K562 (cell line): ENCODE measurements around the gene IKBKG. TPM values are rescaled to one million over a fixed set of nuclear protein-coding genes. Genes with fewer than 3 reads are reported as not detected.

Experiments used
- ATAC-seq: fragments of 200-7000 bp; cut with Tn5 transposase; 3 replicates; pipeline ENCODE4 v1.9.1; 2020; ENCODE audit warnings: moderate library complexity
- BruUV-seq: library from RNA; stranded (reverse); fragments of 400-500 nt; replicated peaks from 2 replicates; lab custom pipeline; 2021; lab: Mats Ljungman, UMichigan
- CTCF ChIA-PET: fragments of 300-600 bp; formaldehyde crosslinking; extraction: SDS; loops from one replicate; lab custom pipeline; 2021; ENCODE audit warnings: low intra/inter-chr PET ratio; lab: Yijun Ruan, JAX
- POLR2A ChIA-PET: fragments of 300-600, 350-650 bp; sonication (Branson Sonifier 250); formaldehyde crosslinking; extraction: SDS; loops from one replicate; lab custom pipeline; 2021; ENCODE audit warnings: antibody characterized with exemption, inconsistent platforms; lab: Yijun Ruan, JAX
- DNase-seq, 4 experiments: peaks; one replicate each; pipeline versions ENCODE4 v3.0.0 to v3.0.0-alpha.2; 2011 to 2018; ENCODE audit warnings: low spot score in 3 of 4, mixed read lengths in 3 of 4; ENCODE audit errors: extremely low read depth in 1 of 4
- FAIRE-seq: peaks from 2 replicates; lab custom pipeline; 2011; peaks lifted over from hg19 to GRCh38; lab: Jason Lieb, UNC
- H2AFZ ChIP-seq: 2 replicates; pipeline ENCODE4 v1.6.0; 2011; ENCODE audit warnings: low read depth, low read length, control low read depth, inconsistent platforms
- H3K27ac ChIP-seq: fragments of 200-600 bp; 3 replicates; pipeline ENCODE4 v1.8.0; 2011; ENCODE audit warnings: low read depth, mild to moderate bottlenecking, control low read depth, inconsistent platforms, low read length, moderate library complexity, mixed read lengths; ENCODE audit errors: extremely low read depth
- H3K27me3 ChIP-seq, 2 experiments: fragments of 300-600 bp in 1 of 2; 2 replicates in 1 of 2; 3 replicates in 1 of 2; pipeline versions ENCODE4 v1.6.0 to v1.8.0; 2011; ENCODE audit warnings: inconsistent platforms in 2 of 2, low read length in 2 of 2, mild to moderate bottlenecking in 1 of 2, mixed read lengths in 1 of 2, moderate library complexity in 1 of 2; ENCODE audit not compliant: control insufficient read depth in 2 of 2, insufficient read depth in 2 of 2
- H3K36me3 ChIP-seq: fragments of 300-600 bp; 3 replicates; pipeline ENCODE4 v1.8.0; 2011; ENCODE audit warnings: mild to moderate bottlenecking, low read length, inconsistent platforms; ENCODE audit not compliant: control insufficient read depth, insufficient read depth
- H3K4me1 ChIP-seq, 2 experiments: fragments of 200-600 bp in 1 of 2; replicated peaks in 1 of 2; 2 replicates in 1 of 2; 3 replicates in 1 of 2; pipeline versions ENCODE4 v1.5.1 to v1.8.0; 2011; ENCODE audit warnings: inconsistent platforms in 2 of 2, low read length in 2 of 2, mild to moderate bottlenecking in 1 of 2, mixed read lengths in 1 of 2, moderate library complexity in 1 of 2; ENCODE audit not compliant: control insufficient read depth in 2 of 2, insufficient read depth in 2 of 2
- H3K4me2 ChIP-seq: 2 replicates; pipeline ENCODE4 v1.6.1; 2011; ENCODE audit warnings: low read length, control low read depth, inconsistent platforms, mixed read lengths; ENCODE audit not compliant: insufficient read depth
- H3K4me3 ChIP-seq: fragments of 200-600 bp; sonication (generic), shearing (Covaris generic); 2 replicates; pipeline ENCODE4 v1.5.1; 2016; ENCODE audit warnings: control low read depth, inconsistent platforms
- H3K79me2 ChIP-seq: fragments of 200-600 bp; 3 replicates; pipeline ENCODE4 v1.8.0; 2011; ENCODE audit warnings: low read length, inconsistent platforms; ENCODE audit not compliant: control insufficient read depth, insufficient read depth
- H3K9ac ChIP-seq, 2 experiments: 2 replicates each; pipeline versions ENCODE4 v1.6.0 to v1.6.1; 2011; ENCODE audit warnings: low read depth in 2 of 2, low read length in 2 of 2, control low read depth in 1 of 2, inconsistent platforms in 1 of 2, mild to moderate bottlenecking in 1 of 2, mixed read lengths in 1 of 2; ENCODE audit not compliant: insufficient read depth in 1 of 2
- H3K9me1 ChIP-seq: one replicate; pipeline ENCODE4 v1.6.0; 2011; ENCODE audit warnings: inconsistent platforms, mild to moderate bottlenecking, low read length, moderate library complexity; ENCODE audit not compliant: control insufficient read depth, insufficient read depth
- H3K9me3 ChIP-seq: replicated peaks from 2 replicates; pipeline ENCODE4 v1.5.1; 2011; ENCODE audit warnings: low read depth, low read length, inconsistent platforms; ENCODE audit not compliant: control insufficient read depth, insufficient read depth
- H4K20me1 ChIP-seq: replicated peaks from 2 replicates; pipeline ENCODE4 v1.6.1; 2011; ENCODE audit warnings: low read length, inconsistent platforms, mixed read lengths; ENCODE audit not compliant: control insufficient read depth, insufficient read depth
- CBX8 ChIP-seq: fragments of 200-600 bp; sonication (generic); IDR thresholded peaks from 2 replicates; pipeline ENCODE4 v1.6.1; 2012; ENCODE audit warnings: borderline replicate concordance, mixed run types, low read depth, mild to moderate bottlenecking, moderate library complexity, mixed read lengths, low read length, control low read depth, inconsistent platforms; ENCODE audit not compliant: poor library complexity, severe bottlenecking; ENCODE audit errors: extremely low read depth
- RBFOX2 ChIP-seq: fragments of 200-400 bp; formaldehyde crosslinking; IDR thresholded peaks from 2 replicates; pipeline ENCODE4 v1.6.1; 2017; ENCODE audit warnings: low read depth, mild to moderate bottlenecking, low read length, moderate library complexity
- SRSF9 ChIP-seq: fragments of 200-400 bp; formaldehyde crosslinking; IDR thresholded peaks from 2 replicates; pipeline ENCODE4 v1.6.1; 2017; ENCODE audit warnings: low read depth, low read length, borderline replicate concordance
- ZNF134 ChIP-seq: fragments of 250-450 bp; sonication (Bioruptor Pico); conservative IDR thresholded peaks from 2 replicates; pipeline ENCODE4 v1.4.0; 2020
- WGBS: fragments of 100-300 bp; shearing (Covaris generic); methylation state at CpG from one replicate; pipeline ENCODE4 v1.1.6; 2016; ENCODE audit warnings: low coverage, mixed read lengths; ENCODE audit not compliant: insufficient coverage; ENCODE audit errors: missing lambda C conversion rate; 5-methylcytosine and 5-hydroxymethylcytosine counted together
- in situ Hi-C: fragments of 300-500 bp; cut with MboI; formaldehyde crosslinking; loops from 4 replicates; pipeline ENCODE4 v1.15.0; 2018; ENCODE audit warnings: inconsistent platforms, mixed read lengths
- intact Hi-C: fragments of 100-400 bp; cut with micrococcal nuclease; formaldehyde crosslinking; loops from 2 replicates; pipeline ENCODE4 v1.14.2; 2022
- polyA plus RNA-seq, 8 experiments: library from polyadenylated mRNA; depleted of rRNA in 4 of 8; stranded (reverse) in 5 of 8; unstranded in 3 of 8; fragments of >200 nt; fragmentation: Nextera tagmentation in 2 of 8; fragmentation: Illumina TruSeq in 1 of 8; extraction: Ambion mirVana in 2 of 8; extraction: Trizol in 1 of 8; gene quantifications; 2 replicates each; pipeline versions ENCODE4 v1.2.1 to v1.2.3, GENCODE V29; 2011 to 2014; ENCODE audit warnings: inconsistent platforms in 1 of 8, missing spikeins in 1 of 8
- total RNA-seq, 7 experiments: library from RNA; depleted of rRNA in 6 of 7; stranded (reverse); fragments of >200 nt in 6 of 7; fragmentation: Illumina TruSeq in 2 of 7; extraction: Trizol in 2 of 7; gene quantifications; 2 replicates each; pipeline versions ENCODE4 v1.2.1 to v1.2.3, GENCODE V29; 2011 to 2021; ENCODE audit warnings: low replicate concordance in 1 of 7

Gene IKBKG
- total and polyA plus RNA-seq, 9 of the 15 experiments (the other 6 are each of a cell fraction or from before 2014, with no cell fraction given), result 0.68 to 60.0 (median 21.9) TPM

GRCh38 chrX:154509455-154509854 lies 38.0 kb upstream of the IKBKG start:
- Histone ChIP-seq H3K9ac (no peak overlapping the region), H3K4me1 (peaks cover 6 to 12% of the 10 kb centered on the region in 2 experiments; a peak in 3 of 5 replicates), H4K20me1 (no peaks in the 10 kb centered on the region; the same call in 1 of the 2 replicates), H3K9me3 (no peaks in the 10 kb centered on the region; the same call in 1 of the 2 replicates), H3K27me3 (no peaks in the 10 kb centered on the region), H3K79me2 (peaks cover 7% of the 10 kb centered on the region; the same call in 1 of the 3 replicates), H3K4me2 (no peak overlapping the region), H3K36me3 (peaks cover 68% of the 10 kb centered on the region; the same call in 2 of the 3 replicates), H2AFZ (no peak overlapping the region), H3K9me1 (no peaks in the 10 kb centered on the region), H3K27ac (no peak overlapping the region), H3K4me3 (no peak overlapping the region)
- BruUV-seq, result no TSS peak
- intact Hi-C loops, result no loop called here
- in situ Hi-C loops, result no loop called here
- no peak for ATAC-seq
- FAIRE-seq, result no peak
- CTCF ChIA-PET, result no interaction called here
- TF ChIP-seq ZNF134 (CRISPR knock-in tag) (0 out of 2 replicates have a peak, but pooled peaks have one; percentile 30), CBX8 (no peak)
- DNase-seq, result no peak
- 97% methylated on average over 5 of the region's 5 CpGs for WGBS
- POLR2A ChIA-PET, result no interaction called here

GRCh38 chrX:154511761-154512160 lies 35.7 kb upstream of the IKBKG start:
- H3K27ac ChIP-seq, result peak overlapping the region; percentile 39; the same call in 2 of the 3 replicates
- TF ChIP-seq SRSF9 (no peak), RBFOX2 (0 out of 2 replicates have a peak, but pooled peaks have one; percentile 24)
- H3K36me3 ChIP-seq, result peaks cover 50% of the 10 kb centered on the region; the same call in 2 of the 3 replicates
- no peak overlapping the region for H3K4me2 ChIP-seq
- no peaks in the 10 kb centered on the region for H3K27me3 ChIP-seq
- 88% methylated on average over 11 of the region's 12 CpGs for WGBS
- no peak for ATAC-seq
- ChIA-PET CTCF (no interaction called here), POLR2A (interaction anchor here (1.1 kb wide), 1 partner anchor 10 kb away, joined by 4 read pairs; no protein-coding TSS in a partner anchor)
- FAIRE-seq, result no peak
- no TSS peak for BruUV-seq
- in situ Hi-C loops, result no loop called here
- H3K9me1 ChIP-seq, result no peaks in the 10 kb centered on the region
- peaks cover 9 to 29% of the 10 kb centered on the region in 2 experiments; a peak in 4 of 5 replicates for H3K4me1 ChIP-seq
- no peaks in the 10 kb centered on the region for H3K9me3 ChIP-seq
- H2AFZ ChIP-seq, result no peak overlapping the region
- intact Hi-C loops, result no loop called here
- no peak overlapping the region for H3K4me3 ChIP-seq
- H3K9ac ChIP-seq, result peak overlapping the region in 1 of 2 experiments; percentile 85; a peak in 1 of 4 replicates
- peaks cover 25% of the 10 kb centered on the region for H3K79me2 ChIP-seq
- no peaks in the 10 kb centered on the region; the same call in 1 of the 2 replicates for H4K20me1 ChIP-seq
- no peak for DNase-seq
